Measurements from ENCODE around the gene ST8SIA6. TPM values are rescaled to one million over a fixed set of nuclear protein-coding genes. Genes with fewer than 3 reads are reported as not detected.
"Not testable (repeated sequence)": the region's sequence is repeated elsewhere in the genome, so short reads cannot be mapped to it uniquely, and the experiment has no call there.

ST8SIA6 gene
- total RNA-seq, 1 donor from 2014 or later, result 0.34 TPM

DNA sequence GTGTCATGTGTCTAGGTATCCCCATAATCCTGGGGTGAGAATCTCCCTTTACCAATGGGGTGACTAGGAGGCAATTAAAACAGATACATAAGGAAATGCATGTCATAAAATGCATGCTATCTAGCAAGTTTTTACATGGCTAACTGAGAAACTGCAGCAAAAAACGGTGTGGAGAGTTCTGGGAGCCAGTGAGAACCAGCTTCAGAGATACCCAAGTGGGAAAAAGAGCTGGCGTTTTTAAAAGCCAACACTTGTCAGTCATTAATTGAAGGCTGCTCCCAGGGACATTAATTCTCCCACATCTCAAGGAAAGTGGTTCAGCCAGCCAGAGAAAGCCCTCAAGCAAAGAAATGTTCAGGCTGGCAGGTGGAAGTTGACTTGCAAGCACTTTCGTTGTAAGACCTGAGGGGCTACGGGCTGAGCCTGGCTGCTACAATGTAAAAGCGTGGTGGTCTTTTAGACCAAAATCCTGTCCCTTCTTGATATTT is 28.1 kb downstream of the ST8SIA6 start:
- no peak for DNase-seq

DNA sequence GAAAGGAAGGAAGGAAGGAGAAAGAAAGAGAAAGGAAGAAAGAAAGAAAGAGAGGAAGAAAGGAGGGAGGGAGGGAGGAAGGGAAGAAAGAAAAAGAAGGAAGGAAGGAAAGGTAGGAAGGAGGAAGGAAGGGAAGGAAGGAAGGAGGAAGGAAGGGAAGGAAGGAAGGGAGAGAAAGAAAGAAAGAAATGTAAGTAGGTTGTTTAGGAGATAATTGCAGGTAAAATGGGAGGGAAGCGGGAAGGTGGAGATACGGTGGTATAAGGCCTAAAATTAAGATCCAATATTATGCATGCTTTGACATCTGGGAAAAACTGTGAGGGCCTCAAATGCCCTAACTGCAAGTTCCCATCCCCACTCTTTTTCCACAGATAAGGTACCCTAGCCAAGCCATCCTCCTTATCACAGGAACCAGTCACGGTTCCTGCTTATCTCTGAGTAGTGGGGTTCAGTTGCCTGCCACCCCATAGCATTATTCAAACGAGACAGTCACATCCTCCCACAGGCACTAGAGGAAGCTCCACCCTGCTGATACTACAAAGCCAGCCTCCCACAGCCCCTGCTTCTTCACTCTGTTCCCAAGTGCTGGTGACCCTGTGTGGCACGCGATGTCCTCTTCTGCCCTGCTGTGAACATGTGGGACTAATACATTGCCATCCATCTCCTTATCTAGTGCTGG is 28.7 kb downstream of the ST8SIA6 start:
- peak; percentile 24 for DNase-seq

DNA sequence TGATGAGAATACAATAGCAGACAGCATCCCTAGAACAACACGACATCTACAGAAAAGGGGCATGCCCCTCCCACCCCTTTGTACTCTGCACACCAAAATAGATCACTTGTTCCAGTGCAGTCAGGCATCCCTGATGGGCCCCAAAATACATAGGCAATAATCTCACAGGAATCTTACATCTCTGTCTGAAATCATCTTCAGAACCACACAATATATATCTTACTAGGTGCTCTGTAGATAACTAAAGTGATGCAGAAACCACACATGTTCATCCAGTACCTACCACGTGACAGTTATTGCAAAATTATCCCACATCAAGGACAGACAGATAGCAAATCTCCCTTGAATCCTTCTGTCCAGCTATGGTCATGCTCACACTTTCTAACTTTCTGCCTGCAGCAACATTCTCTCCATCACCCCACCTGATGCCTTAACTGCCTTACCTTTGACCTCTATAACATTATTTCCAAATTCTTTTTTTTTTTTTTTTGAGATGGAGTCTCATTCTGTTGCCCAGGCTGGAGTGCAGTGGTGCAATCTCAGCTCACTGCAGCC is 30.7 kb downstream of the ST8SIA6 start:
- DNase-seq, result no peak

DNA sequence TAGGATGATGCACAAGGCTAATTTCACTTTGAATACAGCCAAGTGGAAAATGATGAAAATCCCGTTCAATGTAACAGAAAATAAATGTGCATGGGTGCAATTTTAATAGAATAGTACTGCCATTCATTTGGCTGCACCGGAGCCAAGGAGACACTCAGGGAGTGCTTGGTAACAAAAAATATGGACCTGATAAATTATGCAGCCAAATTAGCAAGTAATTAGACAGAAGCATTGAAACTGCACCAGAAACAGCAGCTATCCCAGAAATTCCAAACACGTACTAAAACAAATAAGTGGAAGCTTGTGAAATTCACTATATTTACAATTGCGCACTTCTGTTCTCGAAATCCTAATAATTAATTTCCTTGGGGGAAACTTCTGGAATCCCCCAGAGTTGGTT is 31.5 kb downstream of the ST8SIA6 start:
- DNase-seq, result no peak

DNA sequence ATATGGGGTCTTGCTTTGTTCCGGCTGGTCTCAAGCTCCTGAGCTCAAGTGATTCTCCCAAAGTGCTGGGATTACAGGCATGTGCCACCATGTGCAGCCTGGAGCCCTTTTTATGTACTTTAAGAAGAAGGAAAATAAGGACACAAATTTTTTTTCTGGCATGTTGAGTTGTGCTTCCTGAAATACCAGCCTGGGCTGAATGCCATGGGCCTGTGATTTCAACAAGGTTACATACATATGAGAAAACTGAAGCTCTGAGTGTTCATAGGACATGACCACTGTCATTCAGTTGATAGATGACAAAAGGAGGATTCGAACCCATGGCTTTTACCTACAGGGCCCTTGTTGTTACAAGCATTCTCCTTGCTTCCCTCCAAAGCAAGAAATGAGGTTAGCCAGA is 36.1 kb downstream of the ST8SIA6 start:
- DNase-seq, result no peak

DNA sequence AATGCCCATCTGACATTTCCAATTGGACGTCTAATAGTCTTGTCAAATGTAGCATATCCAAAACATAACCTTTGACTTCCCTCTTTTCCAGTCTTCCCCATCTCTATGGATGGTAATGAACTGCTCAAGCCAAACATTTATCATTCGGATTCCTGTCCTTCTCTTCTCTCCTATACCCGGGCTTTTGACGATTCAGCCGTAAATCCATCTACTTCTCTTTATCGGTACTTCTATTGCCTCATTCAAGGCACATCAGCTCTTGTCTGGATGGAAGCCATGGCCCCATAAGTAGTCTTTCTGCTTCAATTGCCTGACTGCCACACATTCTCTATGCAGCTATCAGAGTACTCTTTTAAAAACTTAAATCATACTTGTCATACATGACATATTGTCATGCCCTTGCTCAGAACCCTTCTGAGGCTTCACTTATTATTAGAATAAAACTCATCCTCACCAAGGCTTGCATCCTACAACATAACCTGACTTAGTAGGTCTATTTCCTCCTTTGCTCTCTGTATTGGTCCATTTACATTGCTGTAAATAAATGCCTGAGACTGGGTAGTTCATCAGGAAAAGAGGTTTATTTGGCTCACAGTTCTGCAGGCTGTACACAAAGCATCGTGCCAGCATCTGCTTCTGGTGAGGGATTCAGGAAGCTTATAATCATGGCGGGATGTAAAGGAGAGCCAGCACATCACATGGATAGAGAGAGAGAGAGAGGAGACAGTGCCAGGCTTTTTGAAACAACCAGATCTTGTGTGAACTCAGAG is 37.8 kb downstream of the ST8SIA6 start:
- DNase-seq, result no peak

DNA sequence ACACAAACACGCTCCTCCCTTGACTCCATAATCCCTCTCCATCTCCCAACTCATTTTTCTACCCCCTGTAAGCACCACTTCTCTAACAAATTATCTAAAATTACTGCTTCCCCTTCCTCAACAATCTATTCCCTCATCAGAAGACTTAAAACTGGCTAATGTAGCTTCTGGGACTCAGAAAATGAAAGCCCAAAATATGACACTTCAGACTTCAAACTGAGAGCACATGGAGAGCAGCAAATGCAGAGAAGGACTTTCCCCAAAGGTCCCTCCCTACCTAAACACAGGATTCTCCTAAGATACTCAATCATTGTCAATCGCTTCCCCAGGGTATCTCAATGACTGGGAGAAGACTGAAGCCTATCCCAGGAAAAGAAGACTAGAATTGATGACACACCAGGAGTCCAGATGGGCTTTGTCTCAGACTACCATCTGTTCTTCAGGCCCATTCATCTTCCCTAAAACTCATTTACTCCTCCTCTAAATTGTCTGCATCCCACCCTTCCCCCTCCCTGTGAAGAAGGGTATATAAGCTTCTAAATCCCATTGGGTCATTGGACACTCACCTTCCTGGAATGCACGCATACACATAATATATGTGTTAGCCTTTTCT is 39.2 kb downstream of the ST8SIA6 start:
- DNase-seq, result no peak

DNA sequence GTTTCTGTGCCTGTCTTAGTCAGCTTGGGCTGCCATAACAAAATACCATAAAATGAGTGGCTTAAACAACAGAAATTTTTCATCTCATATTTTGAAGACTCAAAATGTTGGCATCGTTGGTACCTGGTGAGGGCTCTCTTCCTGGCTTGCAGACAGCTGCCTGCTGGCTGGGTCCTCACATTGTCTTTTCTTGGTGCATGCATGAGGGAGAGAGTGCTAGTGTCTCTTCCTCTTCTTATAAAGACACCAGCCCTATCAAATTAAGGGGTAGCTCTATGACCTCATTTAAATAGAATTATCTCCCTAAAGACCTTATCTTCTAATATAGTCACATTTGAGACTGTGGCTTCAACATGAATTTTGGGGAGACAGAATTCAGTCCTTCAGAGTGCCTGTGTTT is 39.9 kb downstream of the ST8SIA6 start:
- DNase-seq, result no peak

DNA sequence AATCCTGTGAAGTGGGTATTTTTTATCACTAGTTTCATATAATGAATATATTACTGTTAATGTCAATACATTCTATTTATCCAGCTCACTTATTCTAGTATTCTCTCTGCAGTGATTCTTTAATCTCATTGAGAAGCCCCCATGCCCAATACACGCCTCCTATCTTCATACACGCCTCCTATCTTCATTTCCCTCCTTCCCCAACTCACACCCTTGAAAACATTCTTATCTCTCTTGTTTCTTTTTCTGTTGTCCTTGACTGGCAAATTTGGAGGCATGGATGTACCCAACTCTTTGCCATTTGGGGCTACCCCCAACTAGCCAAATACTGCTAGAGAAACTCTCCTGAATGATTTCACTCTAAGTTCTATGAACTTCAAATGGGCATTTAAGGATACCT is 40.5 kb downstream of the ST8SIA6 start:
- no peak for DNase-seq

DNA sequence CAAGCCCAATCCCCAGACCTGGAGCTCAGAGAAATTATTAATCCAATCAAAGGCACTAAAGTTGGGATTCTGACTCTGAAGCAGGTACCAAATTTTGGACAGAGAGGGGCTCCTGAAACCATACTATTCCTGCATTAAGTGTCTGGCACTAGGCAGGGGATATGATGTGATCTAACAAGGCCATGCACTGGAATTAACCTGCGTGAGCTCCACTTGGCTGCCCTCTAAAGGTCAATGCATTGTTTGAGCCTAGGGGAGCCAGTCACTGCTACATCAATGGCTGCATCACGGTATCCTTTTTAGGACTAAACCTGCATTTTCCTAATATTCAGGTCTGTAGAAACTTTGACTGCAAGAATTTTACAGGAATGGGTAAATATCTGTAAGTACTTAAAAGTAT is 42.1 kb downstream of the ST8SIA6 start:
- peak; percentile 39 for DNase-seq

DNA sequence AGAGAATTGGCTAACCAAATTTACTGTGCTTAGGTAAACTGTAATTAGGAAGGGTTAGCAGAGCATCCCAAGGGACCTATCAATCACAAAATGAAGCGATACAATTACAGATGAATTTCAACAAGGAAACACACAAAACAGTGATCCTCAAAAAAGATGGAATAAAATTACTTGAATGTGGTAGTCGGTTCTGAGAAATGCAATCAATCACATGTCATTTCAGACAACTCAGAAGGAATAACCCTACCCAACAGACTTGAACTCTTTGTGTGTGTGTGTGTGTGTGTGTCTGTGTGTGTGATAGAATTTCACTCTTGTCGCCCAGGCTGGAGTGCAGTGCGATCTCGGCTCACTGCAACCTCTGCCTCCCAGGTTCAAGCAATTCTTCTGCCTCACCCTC is 43.5 kb downstream of the ST8SIA6 start:
- no peak for DNase-seq

DNA sequence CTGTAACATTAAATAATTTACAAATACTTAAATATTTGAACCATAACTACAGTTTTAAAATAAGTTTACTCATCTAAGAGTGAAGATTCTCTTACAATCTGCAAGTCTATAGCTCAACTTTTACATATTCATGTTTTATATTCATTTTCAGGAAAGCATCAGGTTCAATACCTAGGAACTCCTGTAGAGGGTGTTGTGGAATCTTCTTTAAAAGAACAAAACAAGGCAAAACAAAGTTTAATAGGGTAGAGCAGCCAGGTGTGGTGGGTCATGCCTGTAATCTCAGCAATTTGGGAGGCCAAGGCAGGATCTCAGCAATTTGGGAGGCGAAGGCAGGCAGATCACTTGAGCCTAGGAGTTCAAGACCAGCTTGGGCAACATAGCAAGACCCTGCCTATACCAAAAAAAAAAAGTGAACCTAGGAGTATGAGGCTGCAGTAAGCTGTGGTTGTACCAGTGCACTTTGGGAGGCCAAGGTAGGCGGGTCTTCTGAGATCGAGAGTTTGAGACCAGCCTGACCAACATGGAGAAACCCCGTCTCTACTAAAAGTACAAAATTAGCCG is 45.1 kb downstream of the ST8SIA6 start:
- DNase-seq, result peak; percentile 48

DNA sequence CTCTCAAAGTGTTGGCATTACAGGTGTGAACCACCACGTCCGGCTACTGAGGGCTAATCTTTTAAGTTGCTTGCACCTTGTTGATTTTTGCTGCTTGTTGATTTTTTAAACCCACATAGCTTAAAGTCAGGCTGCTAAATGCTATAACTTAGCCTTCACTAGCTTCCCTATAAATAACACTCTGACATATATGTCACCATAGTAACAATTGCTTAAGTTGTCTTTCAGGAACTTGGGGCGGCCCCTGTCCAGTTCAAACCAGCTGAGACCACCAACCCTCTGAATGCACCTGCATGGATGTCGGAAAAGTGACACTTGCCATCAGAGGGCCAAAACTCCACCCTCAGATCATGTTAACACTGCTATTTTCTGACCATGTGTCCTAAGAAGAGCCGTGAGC is 47.3 kb downstream of the ST8SIA6 start:
- no peak for DNase-seq

DNA sequence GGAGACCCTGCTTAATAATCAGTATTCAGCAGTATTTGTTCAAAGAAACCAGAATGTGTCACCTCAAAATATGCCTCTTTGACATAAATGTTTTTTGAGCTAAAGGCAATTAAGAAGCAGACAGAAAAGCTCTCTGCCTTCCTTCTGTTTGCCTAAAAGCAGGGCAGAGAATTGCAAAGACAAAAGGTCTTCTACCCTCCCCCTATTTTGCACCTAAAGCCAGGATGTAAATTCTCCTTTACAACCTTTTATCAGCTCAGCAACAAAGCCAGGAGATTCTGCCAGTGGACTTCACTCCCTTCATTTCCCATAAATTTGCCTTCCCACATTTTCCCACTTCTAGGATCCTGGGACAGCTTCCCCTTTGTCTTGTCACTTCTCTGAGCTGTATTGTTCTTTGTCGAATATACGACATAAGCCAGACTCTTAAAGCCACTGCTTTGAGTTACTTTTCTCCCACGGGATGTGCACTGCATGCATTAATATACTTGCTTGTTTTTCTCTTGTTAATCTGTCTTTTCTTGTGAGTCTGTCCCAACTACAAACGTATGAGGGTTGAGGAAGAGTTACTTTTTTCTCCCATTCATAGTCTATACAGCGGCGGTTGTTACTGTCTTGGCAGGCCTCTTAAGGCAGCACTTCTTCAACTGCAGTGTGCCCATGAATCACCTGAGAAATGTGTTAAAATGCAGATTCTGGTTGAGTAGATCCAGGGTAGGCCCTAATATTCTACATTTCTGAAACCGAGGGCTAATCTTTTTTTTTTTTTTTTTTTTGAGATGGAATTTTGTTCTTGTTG is 48.2 kb downstream of the ST8SIA6 start:
- no peak for DNase-seq

DNA sequence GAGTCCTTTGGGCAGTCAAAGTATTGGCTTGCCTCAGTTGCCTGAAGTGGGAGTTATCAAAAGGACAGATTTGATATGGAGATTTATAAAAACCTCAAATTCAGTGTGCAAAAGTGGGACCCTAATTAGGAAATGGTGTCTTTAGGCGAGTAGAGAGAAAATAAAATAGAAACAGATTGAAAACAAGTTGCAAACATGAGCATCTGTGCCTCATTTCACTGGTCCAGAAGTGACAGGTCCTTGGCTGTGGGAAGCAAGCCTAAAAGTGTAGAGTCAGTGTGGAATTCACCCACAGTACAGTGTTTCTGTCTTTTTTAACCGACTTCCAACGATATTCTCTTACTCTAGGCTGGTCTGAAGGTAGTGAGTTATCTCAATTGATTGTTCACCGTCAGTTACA is 51.2 kb downstream of the ST8SIA6 start:
- no peak for DNase-seq

DNA sequence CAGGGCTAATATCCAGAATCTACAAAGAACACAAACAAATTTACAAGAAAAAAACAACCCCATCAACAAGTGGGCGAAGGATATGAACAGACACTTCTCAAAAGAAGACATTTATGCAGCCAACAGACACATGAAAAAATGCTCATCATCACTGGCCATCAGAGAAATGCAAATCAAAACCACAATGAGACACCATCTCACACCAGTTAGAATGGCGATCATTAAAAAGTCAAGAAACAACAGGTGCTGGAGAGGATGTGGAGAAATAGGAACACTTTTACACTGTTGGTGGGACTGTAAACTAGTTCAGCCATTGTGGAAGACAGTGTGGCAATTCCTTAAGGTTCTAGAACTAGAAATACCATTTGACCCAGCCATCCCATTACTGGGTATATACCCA is 52.4 kb downstream of the ST8SIA6 start:
- not testable (repeated sequence) for DNase-seq

DNA sequence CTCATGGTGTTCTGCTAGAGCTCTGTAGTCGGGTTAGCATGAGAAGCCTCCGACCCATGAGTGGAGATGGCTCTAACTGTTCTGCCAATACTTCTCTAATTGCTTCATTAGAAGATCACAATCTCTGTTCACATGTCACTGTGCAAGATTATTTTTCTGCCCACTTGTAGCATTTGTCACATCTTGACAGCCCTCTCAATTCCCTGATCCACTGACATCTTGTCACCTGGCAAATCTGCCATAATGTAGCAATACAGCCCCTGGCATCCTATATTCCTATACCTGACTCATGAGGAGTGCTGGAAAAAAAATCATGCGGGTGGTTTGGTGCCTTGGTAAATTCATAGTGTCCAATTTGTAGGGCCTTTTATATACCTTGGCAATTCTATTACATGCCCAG is 58.4 kb downstream of the ST8SIA6 start:
- DNase-seq, result no peak

DNA sequence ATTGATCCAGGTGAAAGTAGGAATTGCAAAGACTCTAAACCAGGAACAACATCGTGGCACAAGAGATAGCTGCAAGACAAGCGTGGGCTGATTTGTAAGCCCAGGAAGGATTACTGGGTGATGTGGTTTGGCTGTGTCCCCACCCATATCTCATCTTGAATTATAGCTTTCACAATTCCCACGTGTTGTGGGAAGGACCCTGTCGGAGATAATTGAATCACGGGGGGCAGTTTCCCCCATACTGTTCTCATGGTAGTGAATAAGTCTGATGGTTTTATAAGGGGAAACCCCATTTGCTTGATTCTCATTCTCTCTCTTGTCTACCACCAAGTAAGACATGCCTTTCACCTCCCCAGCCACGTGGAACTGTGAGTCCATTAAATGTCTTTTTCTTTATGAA is 59.5 kb downstream of the ST8SIA6 start:
- no peak for DNase-seq

DNA sequence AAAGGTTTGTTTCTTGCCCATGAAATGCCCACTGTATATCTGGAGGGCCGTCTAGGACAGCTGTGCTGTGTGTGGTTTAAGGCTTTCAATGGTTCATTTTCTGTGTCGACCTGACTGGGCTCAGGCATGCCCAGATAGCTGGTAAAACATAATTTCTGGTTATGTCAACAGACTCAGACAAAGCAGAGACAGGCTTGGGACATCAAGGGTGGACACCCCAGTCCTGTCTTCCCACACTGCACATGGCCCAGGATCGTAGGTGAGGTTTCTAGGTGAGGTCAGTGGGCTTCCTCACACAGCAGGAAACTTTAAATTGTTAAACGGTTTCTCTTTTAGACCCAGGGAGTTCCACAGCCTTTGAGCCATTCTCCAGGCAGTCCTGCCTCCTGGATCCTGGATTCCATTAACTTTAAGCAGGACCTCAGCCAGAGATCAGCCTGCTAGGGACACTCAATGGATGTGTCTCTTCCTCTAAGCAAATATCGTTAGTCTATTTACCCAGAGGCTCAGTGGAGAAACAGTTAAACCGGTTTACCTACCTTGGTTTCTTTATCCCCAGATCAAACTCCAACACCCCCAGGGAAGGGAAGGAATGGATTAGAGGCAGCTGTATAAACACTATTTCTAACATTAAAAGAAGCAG is 66.4 kb downstream of the ST8SIA6 start:
- DNase-seq, result no peak

DNA sequence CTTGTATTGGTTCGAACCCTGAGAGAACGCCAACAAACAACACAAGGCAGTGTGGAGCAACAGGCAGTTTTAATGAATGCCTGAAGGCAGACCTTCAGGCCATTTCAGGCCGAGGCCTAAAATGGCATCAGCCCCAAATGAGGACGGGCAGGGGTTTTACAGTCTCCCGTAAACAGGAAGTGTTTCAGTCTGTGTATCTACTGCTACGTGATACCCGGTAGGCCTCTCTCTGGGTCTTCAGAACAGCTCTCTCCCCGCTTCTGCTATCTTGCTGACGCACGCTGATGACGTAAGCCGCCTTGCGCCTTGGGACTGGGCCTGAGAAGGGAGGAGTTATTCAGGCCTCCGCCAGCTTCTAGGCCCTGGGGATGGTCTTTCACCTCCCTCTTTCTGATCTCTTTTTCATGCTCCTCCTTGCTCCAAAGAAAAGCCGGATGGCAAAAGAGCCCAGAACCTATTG is 67.7 kb downstream of the ST8SIA6 start:
- no peak for DNase-seq

DNA sequence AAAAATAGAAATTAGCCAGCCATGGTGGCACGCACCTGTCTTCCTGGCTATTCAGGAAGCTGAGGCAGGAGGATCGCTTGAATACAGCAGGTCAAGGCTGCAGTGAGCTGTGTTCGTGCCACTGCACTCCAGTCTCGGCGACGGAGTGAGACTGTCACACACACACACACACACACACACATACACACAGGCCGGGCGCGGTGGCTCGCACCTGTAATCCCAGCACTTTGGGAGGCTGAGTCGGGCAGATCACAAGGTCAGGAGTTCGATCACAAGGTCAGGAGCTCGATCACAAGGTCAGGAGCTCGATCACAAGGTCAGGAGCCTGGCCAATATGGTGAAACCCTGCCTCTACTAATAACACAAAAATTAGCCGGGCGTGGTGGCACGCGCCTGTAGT is 68.4 kb downstream of the ST8SIA6 start:
- no peak for DNase-seq

DNA sequence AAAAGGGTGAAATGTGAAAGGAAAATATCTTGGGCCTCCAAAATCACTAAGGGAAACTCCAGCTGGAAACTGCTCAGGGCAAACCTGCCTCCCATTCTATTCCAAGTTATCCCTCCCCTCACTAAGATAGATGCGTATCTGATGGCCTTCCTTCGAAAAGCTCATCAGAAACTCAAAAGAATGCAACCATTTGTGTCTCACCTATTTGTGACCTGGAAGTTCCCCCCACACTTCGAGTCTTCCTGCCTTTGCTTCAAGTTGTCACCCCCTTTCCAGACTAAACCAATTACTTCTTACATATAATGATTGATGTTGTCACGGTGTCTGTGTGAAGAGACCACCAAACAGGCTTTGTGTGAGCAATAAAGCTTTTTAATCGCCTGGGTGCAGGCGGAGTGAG is 69.3 kb downstream of the ST8SIA6 start:
- no peak for DNase-seq

Data from dermis blood vessel endothelial cell (primary cell).